ENCODE results near the gene VRK2. TPM values are rescaled to one million over a fixed set of nuclear protein-coding genes. Genes with fewer than 3 reads are reported as not detected.
A peak's percentile ranks its signal among the peaks of the same experiment; 100 is the strongest.
"Not testable (repeated sequence)": the region's sequence is repeated elsewhere in the genome, so short reads cannot be mapped to it uniquely, and the experiment has no call there.

Gene VRK2
- total RNA-seq, 2 experiments from 2014 or later: 17.2 to 22.7 TPM

DNA sequence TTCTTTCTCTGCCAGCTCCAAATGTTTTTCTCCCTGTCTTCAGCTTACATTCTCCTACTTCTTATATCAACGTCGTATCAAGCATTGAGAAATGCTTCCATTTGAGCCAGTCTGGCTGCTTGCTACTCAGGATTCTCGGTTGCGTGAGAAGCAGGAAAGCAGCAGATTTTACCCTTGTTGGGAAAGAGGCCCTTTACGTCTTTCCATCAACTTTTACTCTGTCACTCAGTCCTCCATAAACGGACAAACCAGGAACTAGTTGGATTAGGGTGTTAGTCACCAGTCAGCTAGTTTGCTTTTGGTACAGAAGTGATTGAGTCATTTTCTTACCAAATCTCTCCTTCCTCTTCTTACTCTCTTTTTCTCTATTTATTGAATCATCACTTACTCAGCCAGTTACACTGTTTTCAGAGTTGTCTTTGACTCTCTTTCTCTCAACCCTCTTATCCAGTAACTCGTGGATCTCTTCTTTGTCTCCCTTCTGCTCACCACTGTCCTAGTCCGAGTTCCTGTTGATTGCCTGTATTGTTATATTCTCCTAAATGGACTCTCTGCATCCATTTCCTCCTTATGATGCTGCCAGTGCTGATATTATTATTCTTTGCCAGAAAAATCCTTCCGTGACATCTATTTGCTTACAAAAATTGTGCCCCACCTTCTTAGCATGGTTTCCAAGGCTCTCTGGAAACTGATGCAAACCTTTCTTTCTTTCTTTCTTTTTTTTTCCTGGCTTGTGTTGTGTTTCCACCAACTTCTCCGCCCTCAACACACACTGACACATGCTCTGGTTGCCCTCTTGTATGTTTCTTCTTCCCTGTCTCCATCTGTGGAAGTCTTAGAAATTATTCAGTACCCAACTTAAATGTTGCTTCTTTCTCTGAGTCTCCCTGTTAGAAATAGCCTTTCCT, 61.5 kb downstream of the VRK2 start:
- Histone ChIP-seq H3K9me2 (ENCODE audit: insufficient read depth, low read length) (no peaks in the 10 kb centered on the region), H2AFZ (ENCODE audit: low read length) (no peak overlapping the region), H3K4me1 (ENCODE audit: insufficient read depth, low read length, poor library complexity, severe bottlenecking) (no peaks in the 10 kb centered on the region), H3K36me3 (ENCODE audit: insufficient read depth, low read length) (no peaks in the 10 kb centered on the region), H3K4me3 (ENCODE audit: low read depth, low read length, poor library complexity, severe bottlenecking) (no peak overlapping the region), H3K27ac (ENCODE audit: low read depth, low read length, poor library complexity, severe bottlenecking) (no peak overlapping the region), H4K20me1 (ENCODE audit: insufficient read depth, low read length) (no peaks in the 10 kb centered on the region), H3K9me3 (ENCODE audit: low read length) (no peaks in the 10 kb centered on the region), H3K4me2 (ENCODE audit: low read length) (no peak overlapping the region), H3K79me2 (ENCODE audit: insufficient read depth, low read depth, low read length) (no peaks in the 10 kb centered on the region)
- BruUV-seq (replicated peaks): no TSS peak
- intact Hi-C loops (cut with micrococcal nuclease; ENCODE audit: unreplicated experiment): no loop called here
- TF ChIP-seq, protein P1, sequence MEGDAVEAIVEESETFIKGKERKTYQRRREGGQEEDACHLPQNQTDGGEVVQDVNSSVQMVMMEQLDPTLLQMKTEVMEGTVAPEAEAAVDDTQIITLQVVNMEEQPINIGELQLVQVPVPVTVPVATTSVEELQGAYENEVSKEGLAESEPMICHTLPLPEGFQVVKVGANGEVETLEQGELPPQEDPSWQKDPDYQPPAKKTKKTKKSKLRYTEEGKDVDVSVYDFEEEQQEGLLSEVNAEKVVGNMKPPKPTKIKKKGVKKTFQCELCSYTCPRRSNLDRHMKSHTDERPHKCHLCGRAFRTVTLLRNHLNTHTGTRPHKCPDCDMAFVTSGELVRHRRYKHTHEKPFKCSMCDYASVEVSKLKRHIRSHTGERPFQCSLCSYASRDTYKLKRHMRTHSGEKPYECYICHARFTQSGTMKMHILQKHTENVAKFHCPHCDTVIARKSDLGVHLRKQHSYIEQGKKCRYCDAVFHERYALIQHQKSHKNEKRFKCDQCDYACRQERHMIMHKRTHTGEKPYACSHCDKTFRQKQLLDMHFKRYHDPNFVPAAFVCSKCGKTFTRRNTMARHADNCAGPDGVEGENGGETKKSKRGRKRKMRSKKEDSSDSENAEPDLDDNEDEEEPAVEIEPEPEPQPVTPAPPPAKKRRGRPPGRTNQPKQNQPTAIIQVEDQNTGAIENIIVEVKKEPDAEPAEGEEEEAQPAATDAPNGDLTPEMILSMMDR (conservative IDR thresholded peaks at IDR 0.05; ENCODE audit: low read length): no peak
- no peak for TF ChIP-seq EZH2phosphoT487 (IDR thresholded peaks at IDR 0.05; ENCODE audit: borderline replicate concordance, low read depth, low read length)
- no peak for DNase-seq (ENCODE audit: low spot score)
- POLR2A ChIA-PET: no interaction called here
- CTCF ChIA-PET (ENCODE audit: unreplicated experiment): no interaction called here

DNA sequence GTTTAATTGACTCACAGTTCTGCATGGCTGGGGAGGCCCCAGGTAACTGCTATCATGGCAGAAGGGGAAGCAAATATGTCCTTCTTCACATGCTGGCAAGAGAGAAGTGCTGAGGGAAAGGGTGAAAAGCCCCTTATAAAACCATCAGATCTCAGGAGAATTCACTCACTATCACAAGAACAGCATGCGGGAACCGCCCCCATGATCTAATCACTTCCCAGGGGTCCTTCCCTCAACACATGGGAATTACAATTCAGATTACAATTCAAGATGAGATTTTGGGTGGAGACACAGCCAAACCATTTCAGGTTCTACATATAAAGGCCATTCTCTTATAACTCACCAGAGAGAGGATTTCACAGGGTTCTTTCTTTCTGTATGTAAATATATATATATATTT, 62.9 kb downstream of the VRK2 start:
- ChIA-PET CTCF (ENCODE audit: unreplicated experiment) (no interaction called here), POLR2A (no interaction called here)
- Histone ChIP-seq H2AFZ (ENCODE audit: low read length) (no peak overlapping the region), H3K4me2 (ENCODE audit: low read length) (no peak overlapping the region), H3K79me2 (ENCODE audit: insufficient read depth, low read depth, low read length) (no peaks in the 10 kb centered on the region), H3K36me3 (ENCODE audit: insufficient read depth, low read length) (no peaks in the 10 kb centered on the region), H4K20me1 (ENCODE audit: insufficient read depth, low read length) (no peaks in the 10 kb centered on the region), H3K9me2 (ENCODE audit: insufficient read depth, low read length) (no peaks in the 10 kb centered on the region), H3K4me3 (ENCODE audit: low read depth, low read length, poor library complexity, severe bottlenecking) (no peak overlapping the region), H3K4me1 (ENCODE audit: insufficient read depth, low read length, poor library complexity, severe bottlenecking) (no peaks in the 10 kb centered on the region), H3K9me3 (ENCODE audit: low read length) (no peaks in the 10 kb centered on the region), H3K27ac (ENCODE audit: low read depth, low read length, poor library complexity, severe bottlenecking) (no peak overlapping the region)
- TF ChIP-seq, protein P1 (conservative IDR thresholded peaks at IDR 0.05; ENCODE audit: low read length): no peak
- intact Hi-C loops (cut with micrococcal nuclease; ENCODE audit: unreplicated experiment): no loop called here
- DNase-seq (ENCODE audit: low spot score): no peak
- BruUV-seq (replicated peaks): no TSS peak

DNA sequence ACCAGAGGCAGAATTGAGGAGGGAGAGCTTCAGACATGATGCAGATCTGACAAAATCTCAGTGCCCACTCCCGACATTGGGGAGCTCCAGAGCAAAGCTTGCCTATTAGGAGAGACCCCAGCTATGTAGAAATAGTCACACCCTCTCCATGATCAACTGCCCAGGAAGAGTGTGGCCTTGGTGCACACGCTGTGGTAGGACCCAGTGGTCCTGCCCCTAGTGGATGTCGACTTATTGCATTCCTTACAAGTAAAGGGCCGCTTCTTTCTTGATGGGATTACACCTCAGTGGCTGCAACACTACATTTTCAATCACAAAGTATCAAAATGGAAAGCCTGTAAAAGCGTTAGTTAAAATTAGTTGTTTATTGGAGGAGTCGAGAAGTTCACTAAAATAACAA, 64.2 kb downstream of the VRK2 start:
- no peaks in the 10 kb centered on the region for H3K4me1 ChIP-seq (ENCODE audit: insufficient read depth, low read length, poor library complexity, severe bottlenecking)
- H3K36me3 ChIP-seq (ENCODE audit: insufficient read depth, low read length): no peaks in the 10 kb centered on the region
- no peak for TF ChIP-seq EZH2phosphoT487 (IDR thresholded peaks at IDR 0.05; ENCODE audit: borderline replicate concordance, low read depth, low read length)
- TF ChIP-seq, protein P1 (conservative IDR thresholded peaks at IDR 0.05; ENCODE audit: low read length): peak; percentile 34; the same call in 1 of the 2 replicates
- CTCF ChIA-PET (ENCODE audit: unreplicated experiment): no interaction called here
- POLR2A ChIA-PET: no interaction called here
- H3K79me2 ChIP-seq (ENCODE audit: insufficient read depth, low read depth, low read length): no peaks in the 10 kb centered on the region
- no peak for DNase-seq (ENCODE audit: low spot score)
- intact Hi-C loops (cut with micrococcal nuclease; ENCODE audit: unreplicated experiment): no loop called here
- H3K27ac ChIP-seq (ENCODE audit: low read depth, low read length, poor library complexity, severe bottlenecking): no peak overlapping the region
- no peak overlapping the region for H3K4me3 ChIP-seq (ENCODE audit: low read depth, low read length, poor library complexity, severe bottlenecking)
- H3K9me3 ChIP-seq (ENCODE audit: low read length): no peaks in the 10 kb centered on the region
- H3K4me2 ChIP-seq (ENCODE audit: low read length): no peak overlapping the region
- no peak overlapping the region for H2AFZ ChIP-seq (ENCODE audit: low read length)
- H3K9me2 ChIP-seq (ENCODE audit: insufficient read depth, low read length): no peaks in the 10 kb centered on the region
- no peaks in the 10 kb centered on the region for H4K20me1 ChIP-seq (ENCODE audit: insufficient read depth, low read length)
- no TSS peak for BruUV-seq (replicated peaks)

DNA sequence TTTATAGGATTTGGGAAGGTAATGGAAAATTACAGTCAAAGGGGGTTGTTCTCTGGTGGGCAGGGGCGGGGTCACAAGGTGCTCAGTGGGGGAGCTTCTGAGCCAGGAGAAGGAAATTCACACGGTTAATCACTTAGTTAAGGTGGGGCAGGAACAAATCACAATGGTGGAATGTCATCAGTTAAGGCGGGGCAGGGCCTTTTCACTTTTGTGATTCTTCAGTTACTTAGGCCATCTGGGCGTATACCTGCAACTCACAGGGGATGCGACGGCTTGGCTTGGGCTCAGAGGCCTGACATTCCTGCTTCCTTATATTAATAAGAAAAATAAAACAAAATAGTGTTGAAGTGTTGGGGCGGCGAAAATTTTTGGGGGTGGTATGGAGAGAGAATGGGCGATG, 67.0 kb downstream of the VRK2 start:
- H3K27ac ChIP-seq (ENCODE audit: low read depth, low read length, poor library complexity, severe bottlenecking); H3K4me1 ChIP-seq (ENCODE audit: insufficient read depth, low read length, poor library complexity, severe bottlenecking); H3K9me3 ChIP-seq (ENCODE audit: low read length); H3K4me3 ChIP-seq (ENCODE audit: low read depth, low read length, poor library complexity, severe bottlenecking); H4K20me1 ChIP-seq (ENCODE audit: insufficient read depth, low read length); DNase-seq (ENCODE audit: low spot score); intact Hi-C loops (cut with micrococcal nuclease; ENCODE audit: unreplicated experiment); CTCF ChIA-PET (ENCODE audit: unreplicated experiment); H3K9me2 ChIP-seq (ENCODE audit: insufficient read depth, low read length); BruUV-seq (replicated peaks); H3K36me3 ChIP-seq (ENCODE audit: insufficient read depth, low read length); H3K79me2 ChIP-seq (ENCODE audit: insufficient read depth, low read depth, low read length); H3K4me2 ChIP-seq (ENCODE audit: low read length); H2AFZ ChIP-seq (ENCODE audit: low read length); POLR2A ChIA-PET: not testable (repeated sequence)

Measured in OCI-LY7 (cell line).